ENCODE measurements around the gene KRTAP5-9. TPM values are rescaled to one million over a fixed set of nuclear protein-coding genes. Genes with fewer than 3 reads are reported as not detected.
"Not testable (repeated sequence)": the region's sequence is repeated elsewhere in the genome, so short reads cannot be mapped to it uniquely, and the experiment has no call there.

The KRTAP5-9 gene
- total and polyA plus RNA-seq, 7 experiments from 2014 or later, result 0.43 TPM; not detected in 6

DNA sequence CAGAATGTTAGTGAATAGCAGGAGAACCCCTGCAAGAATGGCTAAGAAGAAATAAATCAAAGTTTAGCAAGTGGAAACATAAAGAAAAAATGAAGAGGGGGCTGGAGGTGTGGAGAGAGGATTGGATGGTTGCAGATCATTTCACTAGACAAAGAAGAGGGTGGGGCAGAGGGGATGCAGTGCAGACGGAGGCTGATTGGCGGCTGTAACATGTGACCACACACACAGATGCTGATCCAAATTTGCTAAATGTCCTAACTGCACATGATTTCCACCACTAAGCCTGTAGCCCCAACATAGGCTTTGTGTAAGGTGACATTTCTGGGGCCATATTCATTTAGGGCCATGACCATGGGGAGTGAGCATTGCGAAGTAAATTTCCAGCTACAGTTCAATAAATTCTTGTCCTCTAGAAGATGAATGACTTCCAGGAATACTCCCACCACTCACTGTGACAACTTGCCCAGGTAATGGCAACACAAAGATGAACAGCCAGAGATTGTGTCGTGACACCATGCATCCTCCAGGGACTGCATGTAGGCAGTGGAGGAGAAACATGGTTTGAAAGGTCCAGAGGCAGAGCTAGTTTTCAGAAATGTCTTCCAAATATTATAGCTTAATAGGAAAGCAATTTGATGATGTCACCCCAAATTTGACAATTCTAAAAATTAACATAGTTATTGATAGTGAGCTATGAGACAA lies 27.7 kb downstream of the KRTAP5-9 start:
- H3K9me3 Mint-ChIP-seq, result no peaks in the 10 kb centered on the region
- H3K27ac Mint-ChIP-seq, result no peak overlapping the region
- no peak overlapping the region for H3K27ac ChIP-seq (ENCODE audit: low read depth, low read length)
- intact Hi-C loops (cut with micrococcal nuclease), result no loop called here
- no peak overlapping the region for H3K4me3 ChIP-seq (ENCODE audit: low read length)
- ChIA-PET CTCF (no interaction called here), POLR2A (interaction anchor here (0.6 kb wide), 1 partner anchor 12 kb away, joined by 3 read pairs; no protein-coding TSS in a partner anchor)
- H3K4me1 Mint-ChIP-seq, result peaks cover 0 to 6% (median 4%) of the 10 kb centered on the region in 7 donors
- ATAC-seq (no peak), DNase-seq (no peak)
- H3K27me3 ChIP-seq (ENCODE audit: control insufficient read depth in 2 of 2, insufficient read depth in 2 of 2, low read length in 2 of 2), result no peaks in the 10 kb centered on the region
- no peaks in the 10 kb centered on the region for H3K36me3 ChIP-seq (ENCODE audit: control insufficient read depth in 2 of 3, insufficient read depth in 3 of 3, low read length in 3 of 3)
- no peaks in the 10 kb centered on the region for H3K36me3 Mint-ChIP-seq
- H3K4me3 Mint-ChIP-seq, result no peak overlapping the region
- H3K9me3 ChIP-seq (ENCODE audit: control insufficient read depth in 2 of 3, low read length in 3 of 3), result no peaks in the 10 kb centered on the region
- H3K4me1 ChIP-seq (ENCODE audit: control insufficient read depth in 2 of 2, insufficient read depth in 2 of 2, low read length in 2 of 2), result no peaks in the 10 kb centered on the region
- H3K27me3 Mint-ChIP-seq, result peaks cover 2 to 10% (median 4%) of the 10 kb centered on the region in 5 donors

DNA sequence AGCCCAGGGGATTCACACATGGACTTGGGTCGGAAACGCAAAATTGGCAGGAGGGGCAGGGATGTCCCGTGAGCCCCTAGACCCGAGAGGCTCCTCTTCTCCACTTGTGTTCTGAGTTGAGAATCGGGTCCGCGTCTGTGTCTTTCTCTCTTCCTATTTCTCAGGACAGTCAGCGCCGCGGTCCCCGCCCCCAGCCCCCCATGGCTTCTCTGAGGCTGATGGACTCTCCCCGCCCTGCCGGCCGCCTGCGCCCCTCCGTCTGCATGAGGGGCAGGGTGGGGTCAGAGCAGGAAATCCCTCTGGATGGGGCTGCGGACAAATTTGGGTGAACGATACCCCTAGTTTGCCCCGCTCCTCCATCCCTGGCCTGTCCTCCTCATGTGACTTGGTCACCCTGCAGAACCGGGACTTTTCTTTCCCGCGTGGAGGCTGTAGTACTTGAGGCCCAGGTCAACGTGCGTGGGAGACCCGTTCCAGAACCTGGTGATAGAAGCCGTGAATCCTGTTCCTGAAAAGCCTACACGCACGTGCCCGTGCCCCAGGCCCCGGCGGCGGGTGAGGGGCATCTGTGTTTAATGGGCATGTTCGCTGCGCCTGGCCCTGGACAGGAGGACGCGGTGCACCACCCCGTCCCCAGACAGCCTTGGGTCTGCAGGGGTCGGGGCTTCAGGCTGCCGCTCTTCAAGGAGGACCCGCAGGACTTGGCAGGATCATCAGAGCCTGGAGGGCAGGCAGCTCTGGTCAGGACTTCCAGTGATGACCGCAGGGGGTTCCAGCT lies 28.7 kb downstream of the KRTAP5-9 start:
- H3K9me3 ChIP-seq (ENCODE audit: control insufficient read depth in 2 of 3, low read length in 3 of 3); intact Hi-C loops (cut with micrococcal nuclease); H3K27ac ChIP-seq (ENCODE audit: low read depth, low read length); H3K36me3 ChIP-seq (ENCODE audit: control insufficient read depth in 2 of 3, insufficient read depth in 3 of 3, low read length in 3 of 3); H3K27me3 ChIP-seq (ENCODE audit: control insufficient read depth in 2 of 2, insufficient read depth in 2 of 2, low read length in 2 of 2); H3K4me3 Mint-ChIP-seq; H3K4me1 Mint-ChIP-seq; CTCF ChIA-PET; H3K9me3 Mint-ChIP-seq; H3K27ac Mint-ChIP-seq; POLR2A ChIA-PET; H3K36me3 Mint-ChIP-seq; H3K4me3 ChIP-seq (ENCODE audit: low read length); DNase-seq; ATAC-seq; H3K4me1 ChIP-seq (ENCODE audit: control insufficient read depth in 2 of 2, insufficient read depth in 2 of 2, low read length in 2 of 2): not testable (repeated sequence)
- H3K27me3 Mint-ChIP-seq, result peaks cover 3 to 18% (median 14%) of the 10 kb centered on the region in 5 donors

DNA sequence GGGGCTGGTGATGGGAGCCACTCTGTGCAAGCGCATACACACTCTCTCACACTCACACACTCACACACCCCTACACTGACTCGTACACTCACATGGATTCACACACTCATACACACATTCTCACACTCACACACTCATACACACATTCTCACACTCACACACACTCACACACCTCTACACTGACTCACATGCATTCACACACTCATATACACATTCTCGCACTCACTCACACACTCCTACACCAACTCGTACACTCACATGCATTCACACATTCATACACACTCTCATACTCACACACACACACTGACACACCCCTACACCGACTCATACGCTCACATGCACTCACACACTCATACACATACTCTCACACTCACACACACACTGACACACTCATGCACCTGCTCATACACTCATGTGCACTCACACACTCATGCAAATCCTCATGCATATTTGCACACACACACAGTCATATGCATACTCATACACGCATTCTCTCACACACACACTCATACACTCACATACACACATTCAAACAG lies 29.3 kb downstream of the KRTAP5-9 start:
- no peaks in the 10 kb centered on the region for H3K27me3 ChIP-seq (ENCODE audit: control insufficient read depth in 2 of 2, insufficient read depth in 2 of 2, low read length in 2 of 2)
- intact Hi-C loops (cut with micrococcal nuclease), result no loop called here
- no peak overlapping the region for H3K4me3 Mint-ChIP-seq
- ATAC-seq, result no peak
- no peaks in the 10 kb centered on the region for H3K36me3 Mint-ChIP-seq
- H3K27me3 Mint-ChIP-seq, result peaks cover 3 to 21% (median 17%) of the 10 kb centered on the region in 5 donors
- H3K36me3 ChIP-seq (ENCODE audit: control insufficient read depth in 2 of 3, insufficient read depth in 3 of 3, low read length in 3 of 3), result no peaks in the 10 kb centered on the region
- no peaks in the 10 kb centered on the region for H3K9me3 Mint-ChIP-seq
- no peak for DNase-seq
- CTCF ChIA-PET, result no interaction called here
- no peak overlapping the region for H3K27ac ChIP-seq (ENCODE audit: low read depth, low read length)
- no peaks in the 10 kb centered on the region for H3K4me1 ChIP-seq (ENCODE audit: control insufficient read depth in 2 of 2, insufficient read depth in 2 of 2, low read length in 2 of 2)
- H3K27ac Mint-ChIP-seq, result no peak overlapping the region
- POLR2A ChIA-PET, result no interaction called here
- H3K4me1 Mint-ChIP-seq, result peaks cover 0 to 7% (median 5%) of the 10 kb centered on the region in 7 donors
- H3K9me3 ChIP-seq (ENCODE audit: control insufficient read depth in 2 of 3, low read length in 3 of 3), result no peaks in the 10 kb centered on the region
- no peak overlapping the region for H3K4me3 ChIP-seq (ENCODE audit: low read length)

GRCh38 chr11:71579513-71579912 lies 31.3 kb downstream of the KRTAP5-9 start:
- peaks cover 3 to 30% (median 22%) of the 10 kb centered on the region in 5 donors for H3K27me3 Mint-ChIP-seq
- H3K4me3 ChIP-seq (ENCODE audit: low read length); H3K4me1 Mint-ChIP-seq; DNase-seq; H3K36me3 Mint-ChIP-seq; H3K4me1 ChIP-seq (ENCODE audit: control insufficient read depth in 2 of 2, insufficient read depth in 2 of 2, low read length in 2 of 2); H3K27me3 ChIP-seq (ENCODE audit: control insufficient read depth in 2 of 2, insufficient read depth in 2 of 2, low read length in 2 of 2); POLR2A ChIA-PET; intact Hi-C loops (cut with micrococcal nuclease); H3K4me3 Mint-ChIP-seq; H3K27ac Mint-ChIP-seq; H3K36me3 ChIP-seq (ENCODE audit: control insufficient read depth in 2 of 3, insufficient read depth in 3 of 3, low read length in 3 of 3); H3K9me3 Mint-ChIP-seq; H3K27ac ChIP-seq (ENCODE audit: low read depth, low read length); CTCF ChIA-PET; H3K9me3 ChIP-seq (ENCODE audit: control insufficient read depth in 2 of 3, low read length in 3 of 3); ATAC-seq: not testable (repeated sequence)

DNA sequence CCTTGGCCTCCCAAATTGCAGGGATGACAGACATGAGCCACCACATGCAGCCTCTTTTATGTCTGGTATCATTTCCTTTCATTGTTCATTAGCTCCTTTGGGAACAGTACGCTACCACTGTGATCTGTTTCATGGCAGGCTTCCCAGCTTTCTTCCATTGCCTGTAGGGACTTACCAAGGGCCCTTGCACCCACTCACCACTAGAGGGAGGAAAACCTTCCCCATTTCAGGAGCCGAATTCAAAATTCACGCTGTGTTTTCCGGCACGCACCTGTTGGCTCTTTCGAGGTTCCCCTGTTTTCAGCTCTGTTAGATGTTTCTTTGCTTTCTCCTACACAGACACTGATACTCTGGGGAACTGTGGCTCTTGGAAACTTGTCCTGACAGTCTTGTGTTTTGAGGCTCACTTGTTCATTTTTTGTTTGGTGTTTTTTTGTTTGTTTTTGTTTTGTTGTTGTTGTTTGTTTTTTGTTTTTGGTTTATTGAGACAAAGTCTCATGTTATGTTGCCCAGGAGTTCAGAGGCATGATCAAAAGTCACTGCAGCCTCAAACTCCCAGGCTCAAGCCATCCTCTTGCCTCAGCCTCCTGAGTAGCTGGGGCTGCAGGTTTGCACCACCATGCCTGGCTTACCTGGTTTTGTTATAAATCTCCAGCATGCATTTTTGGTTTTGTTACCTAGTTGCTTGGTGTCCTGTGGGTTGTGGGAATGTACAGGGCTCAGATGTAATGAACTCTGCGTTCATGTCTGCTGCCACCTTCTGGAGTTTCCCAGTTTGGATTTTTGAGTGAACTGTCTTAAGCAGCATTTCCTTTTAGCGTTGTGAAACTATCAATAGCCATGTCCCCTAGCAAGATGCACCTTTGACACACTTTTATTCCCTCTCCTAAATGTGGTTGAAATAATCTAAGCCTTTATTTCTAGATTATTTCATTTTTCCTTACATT lies 32.1 kb downstream of the KRTAP5-9 start:
- ATAC-seq, result peak; percentile 56
- Mint-ChIP-seq H3K36me3 (no peaks in the 10 kb centered on the region), H3K4me3 (no peak overlapping the region), H3K27me3 (peaks cover 3 to 33% (median 29%) of the 10 kb centered on the region in 5 donors), H3K4me1 (peaks cover 0 to 7% (median 5%) of the 10 kb centered on the region in 7 donors), H3K27ac (no peak overlapping the region), H3K9me3 (no peaks in the 10 kb centered on the region)
- Histone ChIP-seq H3K9me3 (ENCODE audit: control insufficient read depth in 2 of 3, low read length in 3 of 3) (no peaks in the 10 kb centered on the region), H3K27ac (ENCODE audit: low read depth, low read length) (no peak overlapping the region), H3K27me3 (ENCODE audit: control insufficient read depth in 2 of 2, insufficient read depth in 2 of 2, low read length in 2 of 2) (no peaks in the 10 kb centered on the region), H3K36me3 (ENCODE audit: control insufficient read depth in 2 of 3, insufficient read depth in 3 of 3, low read length in 3 of 3) (no peaks in the 10 kb centered on the region), H3K4me3 (ENCODE audit: low read length) (no peak overlapping the region), H3K4me1 (ENCODE audit: control insufficient read depth in 2 of 2, insufficient read depth in 2 of 2, low read length in 2 of 2) (no peaks in the 10 kb centered on the region)
- intact Hi-C loops (cut with micrococcal nuclease), result no loop called here
- peak in 4 of 9 donors; percentile 4 to 20 (median 6) for DNase-seq
- ChIA-PET POLR2A (no interaction called here), CTCF (no interaction called here)

GRCh38 chr11:71581826-71582225 lies 33.6 kb downstream of the KRTAP5-9 start:
- Histone ChIP-seq H3K4me1 (ENCODE audit: control insufficient read depth in 2 of 2, insufficient read depth in 2 of 2, low read length in 2 of 2) (no peaks in the 10 kb centered on the region), H3K9me3 (ENCODE audit: control insufficient read depth in 2 of 3, low read length in 3 of 3) (no peaks in the 10 kb centered on the region), H3K36me3 (ENCODE audit: control insufficient read depth in 2 of 3, insufficient read depth in 3 of 3, low read length in 3 of 3) (no peaks in the 10 kb centered on the region), H3K4me3 (ENCODE audit: low read length) (no peak overlapping the region), H3K27me3 (ENCODE audit: control insufficient read depth in 2 of 2, insufficient read depth in 2 of 2, low read length in 2 of 2) (no peaks in the 10 kb centered on the region), H3K27ac (ENCODE audit: low read depth, low read length) (no peak overlapping the region)
- Mint-ChIP-seq H3K4me3 (no peak overlapping the region), H3K36me3 (no peaks in the 10 kb centered on the region), H3K27me3 (peaks cover 3 to 42% (median 35%) of the 10 kb centered on the region in 5 donors), H3K9me3 (no peaks in the 10 kb centered on the region), H3K4me1 (peaks cover 0 to 7% (median 5%) of the 10 kb centered on the region in 7 donors), H3K27ac (no peak overlapping the region)
- DNase-seq (no peak), ATAC-seq (no peak)
- POLR2A ChIA-PET, result no interaction called here
- intact Hi-C loops (cut with micrococcal nuclease), result no loop called here
- CTCF ChIA-PET, result no interaction called here
